NT2/D1 (cell line): Measurements from ENCODE around the gene PDE9A.

Experiments
- YY1 ChIP-seq: IDR thresholded peaks from 2 replicates; pipeline ENCODE4 v1.6.1; 2011; ENCODE audit not compliant: insufficient read length, insufficient read depth
- ZNF274 ChIP-seq: IDR thresholded peaks from 2 replicates; pipeline ENCODE4 v1.6.1; 2011; ENCODE audit warnings: mild to moderate bottlenecking, low read depth, low read length

GRCh38 chr21:42663200-42663750, 9.9 kb downstream of the PDE9A start:
- no peak for TF ChIP-seq ZNF274
- no peak for TF ChIP-seq YY1
